HepG2 (cell line): Measurements from ENCODE around the gene MGST2. TPM values are rescaled to one million over a fixed set of nuclear protein-coding genes. Genes with fewer than 3 reads are reported as not detected.
A peak's percentile ranks its signal among the peaks of the same experiment; 100 is the strongest.

Experiments used
- ATAC-seq: fragments of 200-7000 bp; cut with Tn5 transposase; 3 replicates; pipeline ENCODE4 v1.9.1; 2020; ENCODE audit warnings: mild to moderate bottlenecking, moderate library complexity
- BruUV-seq: library from RNA; stranded (reverse); fragments of 400-500 nt; replicated peaks from 2 replicates; lab custom pipeline; 2021; lab: Mats Ljungman, UMichigan
- CTCF ChIA-PET: fragments of 300-600 bp; formaldehyde crosslinking; extraction: SDS; loops from one replicate; lab custom pipeline; 2021; ENCODE audit warnings: low total read pairs, inconsistent platforms, low intra/inter-chr PET ratio; lab: Yijun Ruan, JAX
- POLR2A ChIA-PET: fragments of 350-600 bp; sonication (Branson Sonifier 250); formaldehyde crosslinking; loops from one replicate; lab custom pipeline; 2020; ENCODE audit warnings: antibody characterized with exemption, inconsistent platforms; lab: Yijun Ruan, JAX
- DNase-seq: peaks from one replicate; pipeline ENCODE4 v3.0.0-alpha.2; 2015; ENCODE audit warnings: low spot score
- FAIRE-seq: peaks from 3 replicates; lab custom pipeline; 2011; peaks lifted over from hg19 to GRCh38; lab: Jason Lieb, UNC
- H2AFZ ChIP-seq: one replicate; pipeline ENCODE4 v1.6.1; 2011; ENCODE audit warnings: low read length, inconsistent platforms
- H3K27ac ChIP-seq: fragments of 300-600 bp; 3 replicates; pipeline ENCODE4 v1.8.0; 2011; ENCODE audit warnings: mixed run types, mild to moderate bottlenecking, mixed read lengths, low read length, inconsistent platforms; ENCODE audit not compliant: insufficient read depth; ENCODE audit errors: extremely low read length
- H3K27me3 ChIP-seq, 2 experiments: fragments of 200-600 bp in 1 of 2; 2 replicates in 1 of 2; 3 replicates in 1 of 2; pipeline versions ENCODE4 v1.6.0 to v1.8.0; 2011; ENCODE audit warnings: low read length in 2 of 2, mild to moderate bottlenecking in 2 of 2, moderate library complexity in 2 of 2, inconsistent platforms in 1 of 2; ENCODE audit not compliant: insufficient read depth in 2 of 2, control insufficient read depth in 1 of 2
- H3K36me3 ChIP-seq, 2 experiments: fragments of 200-600 bp in 1 of 2; replicated peaks in 1 of 2; 2 replicates in 1 of 2; 3 replicates in 1 of 2; pipeline versions ENCODE4 v1.5.1 to v1.8.0; 2011; ENCODE audit warnings: low read length in 2 of 2, inconsistent platforms in 1 of 2; ENCODE audit not compliant: insufficient read depth in 2 of 2, control insufficient read depth in 1 of 2
- H3K4me1 ChIP-seq: 2 replicates; pipeline ENCODE4 v1.5.1; 2012; ENCODE audit warnings: low read length, inconsistent platforms; ENCODE audit not compliant: insufficient read depth
- H3K4me2 ChIP-seq: 2 replicates; pipeline ENCODE4 v1.6.0; 2011; ENCODE audit warnings: low read depth, low read length, inconsistent platforms
- H3K4me3 ChIP-seq, 3 experiments: fragments of 200-600 bp in 1 of 3; sonication (generic), shearing (Covaris generic) in 1 of 3; replicated peaks in 1 of 3; 2 replicates each; pipeline ENCODE4 v1.5.1; 2011 to 2016; ENCODE audit warnings: low read length in 3 of 3, inconsistent platforms in 2 of 3, low read depth in 2 of 3, mild to moderate bottlenecking in 2 of 3, control low read depth in 1 of 3, mixed read lengths in 1 of 3; ENCODE audit not compliant: insufficient read depth in 1 of 3
- H3K79me2 ChIP-seq: one replicate; pipeline ENCODE4 v1.6.1; 2011; ENCODE audit warnings: low read length, inconsistent platforms; ENCODE audit not compliant: insufficient read depth
- H3K9ac ChIP-seq: 2 replicates; pipeline ENCODE4 v1.6.0; 2011; ENCODE audit warnings: mild to moderate bottlenecking, low read depth, low read length, inconsistent platforms; ENCODE audit not compliant: insufficient read depth
- H3K9me3 ChIP-seq: 2 replicates; pipeline ENCODE4 v1.5.1; 2012; ENCODE audit warnings: mild to moderate bottlenecking, low read length
- H4K20me1 ChIP-seq: 2 replicates; pipeline ENCODE4 v1.6.0; 2011; ENCODE audit warnings: inconsistent platforms, mild to moderate bottlenecking, low read length, moderate library complexity; ENCODE audit not compliant: insufficient read depth
- ELF1 ChIP-seq: sonication (generic); formaldehyde crosslinking; IDR thresholded peaks from 2 replicates; pipeline ENCODE4 v1.4.0; 2020; ENCODE audit warnings: missing genetic modification reagents
- FOXC1 ChIP-seq: sonication (generic); formaldehyde crosslinking; IDR thresholded peaks from 2 replicates; pipeline ENCODE4 v1.8.0; 2022; ENCODE audit warnings: mild to moderate bottlenecking, missing genetic modification reagents, borderline replicate concordance
- ZNF432 ChIP-seq: sonication (generic); formaldehyde crosslinking; IDR thresholded peaks from 2 replicates; pipeline ENCODE4 v1.5.0; 2020; ENCODE audit warnings: missing genetic modification reagents, mild to moderate bottlenecking, borderline replicate concordance
- ZNF549 ChIP-seq: sonication (generic); formaldehyde crosslinking; IDR thresholded peaks from 2 replicates; pipeline ENCODE4 v1.5.0; 2020; ENCODE audit warnings: missing genetic modification reagents
- ZNF629 ChIP-seq: sonication (generic); formaldehyde crosslinking; conservative IDR thresholded peaks from 2 replicates; pipeline ENCODE4 v1.5.0; 2020; ENCODE audit warnings: missing genetic modification reagents
- WGBS: methylation state at CpG from one replicate; pipeline ENCODE4 v1.1.6; 2017; ENCODE audit warnings: low lambda C conversion rate; 5-methylcytosine and 5-hydroxymethylcytosine counted together
- in situ Hi-C: cut with HindIII; loops from 2 replicates; pipeline ENCODE4 v1.10.0; 2017; ENCODE audit warnings: low pct_unique_long_range_greater_than_20kb; ENCODE audit not compliant: extremely low pct_ligation_motif_present
- intact Hi-C: fragments of 100-400 bp; cut with micrococcal nuclease; formaldehyde crosslinking; loops from one replicate; pipeline ENCODE4 v1.10.0; 2022; ENCODE audit not compliant: unreplicated experiment
- polyA plus RNA-seq, 8 experiments: library from polyadenylated mRNA; depleted of rRNA in 3 of 8; stranded (reverse) in 7 of 8; unstranded in 1 of 8; fragments of >200 nt; fragmentation: Illumina TruSeq in 4 of 8; extraction: Trizol in 4 of 8; gene quantifications; 2 replicates each; pipeline versions ENCODE4 v1.2.1 to v1.2.3, GENCODE V29; 2011 to 2016; ENCODE audit warnings: low read depth in 4 of 8, missing spikeins in 1 of 8, mixed read lengths in 1 of 8; ENCODE audit not compliant: insufficient read depth in 1 of 8
- total RNA-seq, 5 experiments: library from RNA; depleted of rRNA; stranded (reverse); fragments of >200 nt; fragmentation: Illumina TruSeq; extraction: Trizol; gene quantifications; 2 replicates each; pipeline ENCODE4 v1.2.3, GENCODE V29; 2016; ENCODE audit warnings: low read depth in 1 of 5
- TF ChIP-seq, protein P1 (sequence below): sonication (generic); formaldehyde crosslinking; IDR thresholded peaks from 2 replicates; pipeline ENCODE4 v1.4.0; 2020; ENCODE audit warnings: missing genetic modification reagents
- TF ChIP-seq, protein P2 (sequence below): sonication (generic); formaldehyde crosslinking; IDR thresholded peaks from 2 replicates; pipeline ENCODE4 v1.8.1; 2023; ENCODE audit warnings: missing genetic modification reagents, mild to moderate bottlenecking, borderline replicate concordance

MGST2 gene
- total and polyA plus RNA-seq, 2 of the 13 experiments (the other 11 are each of a cell fraction or from before 2014, with no cell fraction given): 205 to 416 TPM

DNA sequence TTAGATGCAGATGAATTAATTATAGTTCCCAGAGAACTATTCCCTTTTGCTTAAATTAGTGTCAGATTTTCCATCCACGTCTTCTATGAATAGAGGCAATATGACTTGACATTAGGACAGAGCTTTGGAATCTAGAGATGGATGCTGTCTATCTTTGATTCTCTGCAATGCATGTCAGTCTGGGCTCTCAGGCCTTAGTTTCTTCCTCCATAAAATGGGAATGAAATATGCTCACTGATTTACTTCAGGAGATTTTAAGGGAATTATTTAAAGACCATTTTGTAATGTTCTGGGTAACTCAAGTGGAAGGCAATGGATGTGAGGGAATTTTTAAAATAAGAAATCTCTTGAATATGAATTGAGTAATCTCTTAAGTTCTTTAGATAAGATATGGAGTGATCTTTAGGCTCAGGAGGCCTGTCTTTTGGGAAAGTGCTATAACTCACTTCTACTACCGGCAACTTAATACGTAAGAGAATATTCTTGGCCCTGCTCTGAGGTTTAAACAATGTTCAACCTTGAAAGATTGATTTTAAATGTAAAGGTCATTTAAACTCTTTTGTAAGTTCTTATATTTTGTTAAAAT, 29.0 kb downstream of the MGST2 start:
- Histone ChIP-seq H3K9ac (no peak overlapping the region), H3K79me2 (peaks cover 63% of the 10 kb centered on the region), H3K27me3 (no peaks in the 10 kb centered on the region), H3K27ac (peak overlapping the region; percentile 97), H3K9me3 (no peaks in the 10 kb centered on the region), H4K20me1 (no peaks in the 10 kb centered on the region), H3K36me3 (peaks cover 8 to 58% of the 10 kb centered on the region in 2 experiments), H3K4me2 (no peak overlapping the region), H3K4me1 (peaks cover 65% of the 10 kb centered on the region), H2AFZ (no peak overlapping the region), H3K4me3 (no peak overlapping the region)
- ChIA-PET CTCF (no interaction called here), POLR2A (interaction anchor here (0.5 kb wide), 1 partner anchor 166 kb away, joined by 4 read pairs; no protein-coding TSS in a partner anchor)
- DNase-seq: no peak
- intact Hi-C loops: no loop called here
- ATAC-seq: no peak
- FAIRE-seq: no peak
- in situ Hi-C loops: no loop called here
- no TSS peak for BruUV-seq
- whole genome bisulfite sequencing: over 99% methylated on average over 3 of the region's 3 CpGs
- TF ChIP-seq ZNF629 (CRISPR knock-in tag) (peak; percentile 75; the same call in 1 of the 2 replicates), ELF1 (CRISPR knock-in tag) (no peak)

DNA sequence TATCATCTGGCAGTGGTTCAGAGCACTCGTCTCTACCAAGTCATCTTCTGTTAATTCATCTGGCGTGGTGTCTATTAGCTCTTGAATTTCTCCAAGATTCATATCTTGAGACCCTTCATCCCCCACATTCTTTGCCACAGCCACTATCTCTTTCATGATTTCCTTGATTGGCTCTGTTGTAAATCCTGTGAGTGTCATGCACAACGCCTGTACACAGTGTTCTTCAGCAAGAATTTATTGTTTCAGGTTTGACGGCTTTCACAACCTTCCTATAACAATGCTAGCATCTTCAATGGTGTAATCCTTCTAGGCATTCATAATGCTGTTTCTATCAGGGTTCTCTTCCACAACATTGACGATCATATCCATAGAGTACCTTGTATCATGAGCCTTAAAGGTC, 30.9 kb downstream of the MGST2 start:
- Histone ChIP-seq H3K4me1 (peaks cover 46% of the 10 kb centered on the region), H3K4me3 (no peak overlapping the region), H3K9ac (no peak overlapping the region), H3K4me2 (no peak overlapping the region), H3K9me3 (no peaks in the 10 kb centered on the region), H3K36me3 (peaks cover 11 to 64% of the 10 kb centered on the region in 2 experiments), H2AFZ (no peak overlapping the region), H3K27me3 (no peaks in the 10 kb centered on the region), H4K20me1 (peaks cover 3% of the 10 kb centered on the region; the same call in 1 of the 2 replicates), H3K79me2 (peaks cover 53% of the 10 kb centered on the region), H3K27ac (no peak overlapping the region)
- intact Hi-C loops (no loop called here), in situ Hi-C loops (no loop called here)
- ChIA-PET POLR2A (no interaction called here), CTCF (interaction anchor here (0.9 kb wide), 1 partner anchor 40 kb away, joined by 3 read pairs; no protein-coding TSS in a partner anchor)
- TF ChIP-seq, protein P1, sequence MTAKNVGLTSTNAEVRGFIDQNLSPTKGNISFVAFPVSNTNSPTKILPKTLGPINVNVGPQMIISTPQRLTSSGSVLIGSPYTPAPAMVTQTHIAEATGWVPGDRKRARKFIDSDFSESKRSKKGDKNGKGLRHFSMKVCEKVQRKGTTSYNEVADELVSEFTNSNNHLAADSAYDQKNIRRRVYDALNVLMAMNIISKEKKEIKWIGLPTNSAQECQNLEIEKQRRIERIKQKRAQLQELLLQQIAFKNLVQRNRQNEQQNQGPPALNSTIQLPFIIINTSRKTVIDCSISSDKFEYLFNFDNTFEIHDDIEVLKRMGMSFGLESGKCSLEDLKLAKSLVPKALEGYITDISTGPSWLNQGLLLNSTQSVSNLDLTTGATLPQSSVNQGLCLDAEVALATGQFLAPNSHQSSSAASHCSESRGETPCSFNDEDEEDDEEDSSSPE: no peak
- TF ChIP-seq ZNF549: no peak
- TF ChIP-seq ZNF432 (CRISPR knock-in tag): no peak
- TF ChIP-seq, protein P2, sequence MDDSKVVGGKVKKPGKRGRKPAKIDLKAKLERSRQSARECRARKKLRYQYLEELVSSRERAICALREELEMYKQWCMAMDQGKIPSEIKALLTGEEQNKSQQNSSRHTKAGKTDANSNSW (CRISPR knock-in tag): no peak
- no peak for TF ChIP-seq FOXC1 (CRISPR knock-in tag)
- BruUV-seq: no TSS peak
- no peak for ATAC-seq
- 97% methylated on average over 5 of the region's 5 CpGs for WGBS
- DNase-seq: no peak
- no peak for FAIRE-seq
